T47D (cell line): ENCODE data around the gene PLEKHB2.
"Not testable (repeated sequence)": the region's sequence is repeated elsewhere in the genome, so short reads cannot be mapped to it uniquely, and the experiment has no call there.

Experiments used
- DNase-seq, 2 experiments: peaks; one replicate each; pipeline versions ENCODE4 v3.0.0 to v3.0.0-alpha.2; 2011 to 2012; ENCODE audit warnings: low read depth in 1 of 2, low spot score in 1 of 2
- JUND ChIP-seq: IDR thresholded peaks from 2 replicates; pipeline ENCODE4 v1.6.1; 2012; ENCODE audit warnings: low read depth
- in situ Hi-C: cut with HindIII; loops from 2 replicates; pipeline ENCODE4 v1.10.0; 2016; ENCODE audit warnings: low sequenced_read_pairs, low pct_unique_long_range_greater_than_20kb

The PLEKHB2 gene

GRCh38 chr2:131155208-131155855 is 50.2 kb downstream of the PLEKHB2 start:
- TF ChIP-seq JUND, result no peak
- no peak for DNase-seq
- in situ Hi-C loops, result no loop called here

DNA sequence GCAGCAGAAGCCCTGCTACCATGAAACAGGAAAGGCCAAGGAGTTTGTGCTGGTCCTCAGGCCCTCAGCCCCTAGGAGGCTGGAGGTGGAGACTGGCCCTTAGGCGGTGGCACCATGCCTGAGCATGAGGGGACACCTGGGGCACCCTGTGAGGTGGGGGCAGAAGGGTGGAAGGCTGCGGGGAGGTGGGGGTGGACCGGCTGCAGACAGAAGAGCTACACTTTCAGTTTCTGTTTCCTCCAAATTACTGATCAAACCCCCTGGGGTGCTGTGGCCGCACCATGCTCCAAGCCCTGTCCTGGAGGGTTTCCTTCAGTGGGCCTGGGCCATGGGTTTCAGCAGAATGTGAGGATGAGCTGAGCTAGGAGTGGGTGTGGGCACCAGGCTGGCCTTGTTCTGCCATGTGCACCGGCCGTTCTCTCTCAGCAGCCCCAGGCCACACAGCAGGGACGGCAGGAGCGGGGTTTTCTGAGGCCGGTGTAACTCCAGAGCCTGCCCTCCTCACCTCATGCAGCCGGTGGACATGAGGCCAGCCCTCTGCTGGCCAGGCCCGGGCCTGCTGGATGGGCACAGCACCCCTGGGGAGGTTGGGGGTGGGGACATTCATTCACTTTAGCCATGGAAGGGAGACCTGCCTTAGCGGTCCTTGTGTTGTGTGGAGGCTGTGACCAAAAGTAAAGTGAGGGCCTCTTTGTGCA is 51.5 kb downstream of the PLEKHB2 start:
- no peak for TF ChIP-seq JUND
- no peak for DNase-seq
- in situ Hi-C loops, result no loop called here

DNA sequence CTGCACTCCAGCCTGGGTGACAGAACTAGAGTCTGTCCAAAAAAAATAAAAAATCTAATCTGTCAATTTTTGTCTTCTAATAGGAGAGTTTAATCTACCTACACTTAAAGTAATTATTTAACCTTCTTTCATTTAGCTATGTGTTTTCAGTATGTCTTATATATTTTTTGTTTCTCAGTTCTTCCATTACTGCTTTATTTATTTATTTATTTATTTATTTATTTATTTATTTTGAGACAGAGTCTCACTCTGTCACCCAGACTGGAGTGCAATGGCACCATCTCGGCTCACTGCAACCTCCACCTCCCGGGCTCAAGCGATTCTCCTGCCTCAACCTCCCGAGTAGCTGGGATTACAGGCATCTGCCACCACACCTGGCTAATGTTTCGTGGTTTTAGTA is 60.4 kb downstream of the PLEKHB2 start:
- DNase-seq, in situ Hi-C loops: not testable (repeated sequence)

DNA sequence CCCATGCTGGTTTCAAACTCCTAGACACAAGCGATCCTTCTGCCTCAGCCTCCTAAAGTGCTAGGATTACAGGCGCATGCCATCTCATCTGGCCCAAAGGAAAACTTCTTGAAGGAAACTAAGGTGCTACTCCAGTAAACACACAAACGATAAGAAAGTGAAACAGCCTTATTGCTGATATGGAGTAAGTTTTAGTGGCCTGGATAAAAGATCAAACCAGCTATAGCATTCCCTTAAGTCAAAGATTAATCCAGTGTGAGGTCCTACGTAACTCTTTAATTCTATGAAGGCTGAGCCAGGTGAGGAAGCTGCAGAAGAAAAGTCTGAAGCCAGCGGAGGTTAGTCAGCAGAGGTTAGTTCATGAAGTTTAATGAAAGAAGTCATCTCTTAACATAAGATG is 63.4 kb downstream of the PLEKHB2 start:
- in situ Hi-C loops, result no loop called here
- no peak for DNase-seq
- TF ChIP-seq JUND, result no peak

- in situ Hi-C loops, DNase-seq: not testable (repeated sequence)
These were observed 72.9 kb downstream of the PLEKHB2 start for GRCh38 chr2:131178050-131178449.

- DNase-seq, in situ Hi-C loops: not testable (repeated sequence)
These were observed 73.7 kb downstream of the PLEKHB2 start for GRCh38 chr2:131178721-131179418.

GRCh38 chr2:131181451-131181850 is 76.3 kb downstream of the PLEKHB2 start:
- in situ Hi-C loops, DNase-seq: not testable (repeated sequence)

DNA sequence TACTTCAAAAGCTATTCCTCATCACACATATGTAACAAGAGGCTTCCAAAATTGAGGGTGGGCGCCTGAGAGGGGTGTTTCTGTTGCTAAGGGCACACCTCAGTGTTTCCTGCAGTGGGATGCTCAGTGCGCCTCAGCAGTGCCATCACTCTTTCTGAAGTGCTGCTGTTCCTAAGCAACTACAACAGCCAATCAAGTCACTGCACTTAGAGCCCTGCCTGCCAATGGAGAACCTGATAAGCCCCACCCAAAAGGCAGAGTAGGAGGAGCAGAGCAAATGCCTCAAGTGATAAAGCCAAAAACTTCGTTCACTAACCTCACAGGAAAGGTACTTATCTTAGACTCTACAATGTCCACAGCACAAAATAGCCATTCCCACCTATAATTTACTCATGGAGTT is 88.3 kb downstream of the PLEKHB2 start:
- DNase-seq, in situ Hi-C loops: not testable (repeated sequence)

DNA sequence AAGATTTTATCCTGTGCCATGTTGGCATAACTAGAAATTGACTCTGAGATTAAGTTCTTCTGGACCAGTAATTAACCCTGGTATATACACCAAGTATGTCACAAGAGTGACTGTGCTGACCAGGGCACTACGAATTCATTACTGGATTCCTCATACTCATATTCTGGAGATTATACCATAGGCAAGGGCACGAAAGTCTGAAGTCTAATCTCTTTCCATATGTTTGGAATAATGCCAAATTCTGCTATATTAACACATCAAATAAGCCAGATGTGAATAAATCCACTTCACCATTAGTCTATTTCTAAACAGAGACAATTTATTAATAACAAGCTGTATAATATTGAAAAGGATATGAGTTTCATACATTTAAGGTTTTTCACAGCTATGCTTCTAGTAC is 91.0 kb downstream of the PLEKHB2 start:
- not testable (repeated sequence) for DNase-seq

More for the DNA sequence above, 91.0 kb downstream of the PLEKHB2 start:
- in situ Hi-C loops, result not testable (repeated sequence)
